Measurements from ENCODE around the gene CD109. TPM values are rescaled to one million over a fixed set of nuclear protein-coding genes. Genes with fewer than 3 reads are reported as not detected.
"Not testable (repeated sequence)": the region's sequence is repeated elsewhere in the genome, so short reads cannot be mapped to it uniquely, and the experiment has no call there.

CD109 gene
- total RNA-seq, 3 donors from 2014 or later = 1.7 to 9.1 (median 4.4) TPM

DNA sequence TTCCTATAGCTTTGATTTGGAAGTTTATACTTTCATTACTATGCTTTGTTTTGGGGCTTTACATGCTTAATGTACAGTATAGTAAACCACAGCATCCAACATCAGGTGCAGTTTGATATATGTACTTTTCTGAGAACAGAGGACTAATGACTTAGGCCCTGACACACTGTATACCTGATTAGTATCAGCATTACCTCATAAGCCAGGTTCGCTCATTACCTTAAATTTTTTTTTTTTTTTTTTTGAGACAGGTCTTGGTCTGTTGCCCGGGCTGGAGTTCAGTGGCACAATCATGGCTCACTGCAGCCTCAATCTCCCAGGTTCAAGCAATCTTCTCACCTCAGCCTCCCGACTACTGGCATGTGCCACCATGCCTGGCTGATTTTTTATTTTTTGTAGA, 28.4 kb downstream of the CD109 start:
- TF ChIP-seq, protein P1, sequence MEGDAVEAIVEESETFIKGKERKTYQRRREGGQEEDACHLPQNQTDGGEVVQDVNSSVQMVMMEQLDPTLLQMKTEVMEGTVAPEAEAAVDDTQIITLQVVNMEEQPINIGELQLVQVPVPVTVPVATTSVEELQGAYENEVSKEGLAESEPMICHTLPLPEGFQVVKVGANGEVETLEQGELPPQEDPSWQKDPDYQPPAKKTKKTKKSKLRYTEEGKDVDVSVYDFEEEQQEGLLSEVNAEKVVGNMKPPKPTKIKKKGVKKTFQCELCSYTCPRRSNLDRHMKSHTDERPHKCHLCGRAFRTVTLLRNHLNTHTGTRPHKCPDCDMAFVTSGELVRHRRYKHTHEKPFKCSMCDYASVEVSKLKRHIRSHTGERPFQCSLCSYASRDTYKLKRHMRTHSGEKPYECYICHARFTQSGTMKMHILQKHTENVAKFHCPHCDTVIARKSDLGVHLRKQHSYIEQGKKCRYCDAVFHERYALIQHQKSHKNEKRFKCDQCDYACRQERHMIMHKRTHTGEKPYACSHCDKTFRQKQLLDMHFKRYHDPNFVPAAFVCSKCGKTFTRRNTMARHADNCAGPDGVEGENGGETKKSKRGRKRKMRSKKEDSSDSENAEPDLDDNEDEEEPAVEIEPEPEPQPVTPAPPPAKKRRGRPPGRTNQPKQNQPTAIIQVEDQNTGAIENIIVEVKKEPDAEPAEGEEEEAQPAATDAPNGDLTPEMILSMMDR (IDR thresholded peaks at IDR 0.05) = no peak
- no peaks in the 10 kb centered on the region for H3K4me1 ChIP-seq (ENCODE audit: low read depth)
- H3K36me3 ChIP-seq (ENCODE audit: low read depth) = no peaks in the 10 kb centered on the region
- no peak for ATAC-seq
- H3K9me3 ChIP-seq = no peaks in the 10 kb centered on the region
- no peak overlapping the region for H3K4me3 ChIP-seq
- no peak for DNase-seq
- intact Hi-C loops (cut with DNase I, micrococcal nuclease) = no loop called here

DNA sequence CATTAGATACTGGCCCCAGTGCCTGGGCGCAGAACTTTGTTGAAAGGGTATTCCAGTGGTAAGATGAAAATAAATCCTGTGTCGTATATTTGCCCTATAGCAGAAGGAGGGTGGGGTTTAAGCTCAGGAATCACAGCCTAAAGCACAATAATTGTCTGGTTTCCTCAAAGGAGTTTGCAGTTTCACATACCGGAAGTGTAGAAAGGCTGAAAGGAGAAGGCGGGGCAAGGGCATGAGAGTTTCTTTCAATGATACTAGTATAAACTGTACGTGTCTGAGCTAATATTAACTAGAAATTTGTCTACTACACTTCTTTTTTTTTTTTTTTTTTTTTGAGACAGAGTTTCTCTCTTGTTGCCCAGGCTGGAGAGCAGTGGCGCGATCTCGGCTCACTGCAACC, 29.2 kb downstream of the CD109 start:
- H3K4me1 ChIP-seq (ENCODE audit: low read depth); H3K9me3 ChIP-seq; H3K36me3 ChIP-seq (ENCODE audit: low read depth); H3K4me3 ChIP-seq; intact Hi-C loops (cut with DNase I, micrococcal nuclease): not testable (repeated sequence)
- DNase-seq (peak in 1 of 3 donors; percentile 57), ATAC-seq (peak; percentile 84)

DNA sequence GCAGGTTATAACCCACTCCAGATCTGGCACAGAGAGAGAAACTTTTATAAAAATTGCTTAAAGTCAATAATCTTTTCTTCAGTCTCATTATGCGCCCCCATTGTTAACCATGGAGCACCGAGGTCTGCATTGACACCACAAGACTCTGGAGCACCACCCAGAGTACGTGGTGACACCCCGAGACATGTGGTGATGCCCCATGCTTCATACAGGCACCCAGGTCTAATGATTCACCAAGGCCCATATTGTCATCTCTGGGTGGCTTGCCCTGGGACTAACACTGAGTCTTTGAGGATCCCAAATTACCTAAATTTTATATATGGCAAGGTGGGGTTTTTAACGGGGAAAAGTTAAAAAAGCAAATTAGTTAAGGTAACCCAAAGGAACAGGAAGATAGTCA, 31.1 kb downstream of the CD109 start:
- DNase-seq (no peak), ATAC-seq (no peak)
- no peaks in the 10 kb centered on the region for H3K36me3 ChIP-seq (ENCODE audit: low read depth)
- H3K4me1 ChIP-seq (ENCODE audit: low read depth) = no peaks in the 10 kb centered on the region
- TF ChIP-seq, protein P1 (IDR thresholded peaks at IDR 0.05) = no peak
- intact Hi-C loops (cut with DNase I, micrococcal nuclease) = no loop called here
- H3K4me3 ChIP-seq = no peak overlapping the region
- H3K9me3 ChIP-seq = no peaks in the 10 kb centered on the region

DNA sequence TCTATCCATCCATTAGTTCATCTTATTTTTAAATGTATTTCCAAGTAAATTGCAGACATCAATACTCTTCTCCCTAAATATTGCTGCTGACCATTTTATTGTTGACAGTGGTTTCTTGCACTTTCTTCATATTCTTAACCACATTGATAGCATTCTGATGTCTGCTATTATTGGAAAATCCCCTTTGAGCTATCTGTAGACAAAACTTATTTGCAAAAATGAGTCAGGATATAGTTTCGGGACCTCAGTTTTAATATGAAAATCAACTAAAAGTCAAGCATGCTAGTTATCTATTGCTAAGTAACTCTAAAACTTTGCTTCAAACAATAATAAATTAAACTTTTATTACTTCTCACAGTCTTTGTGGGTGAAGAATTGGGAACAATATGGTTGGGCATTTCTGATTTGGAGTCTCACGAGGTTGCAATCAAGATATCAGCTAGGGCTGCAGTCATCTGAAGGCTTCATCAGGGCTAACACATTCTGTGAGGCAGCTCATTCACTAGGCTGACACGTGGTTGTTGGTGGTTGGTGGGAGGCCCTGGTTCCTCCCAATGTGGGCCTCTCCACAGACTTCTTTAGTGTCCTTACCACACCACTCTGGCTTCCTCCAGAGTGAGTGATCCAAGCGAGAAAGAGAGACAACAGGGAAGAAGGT, 32.7 kb downstream of the CD109 start:
- ATAC-seq (no peak), DNase-seq (no peak)
- H3K36me3 ChIP-seq (ENCODE audit: low read depth) = no peaks in the 10 kb centered on the region
- no peaks in the 10 kb centered on the region for H3K9me3 ChIP-seq
- intact Hi-C loops (cut with DNase I, micrococcal nuclease) = no loop called here
- H3K4me1 ChIP-seq (ENCODE audit: low read depth) = no peaks in the 10 kb centered on the region
- TF ChIP-seq, protein P1 (IDR thresholded peaks at IDR 0.05) = no peak
- H3K4me3 ChIP-seq = no peak overlapping the region

DNA sequence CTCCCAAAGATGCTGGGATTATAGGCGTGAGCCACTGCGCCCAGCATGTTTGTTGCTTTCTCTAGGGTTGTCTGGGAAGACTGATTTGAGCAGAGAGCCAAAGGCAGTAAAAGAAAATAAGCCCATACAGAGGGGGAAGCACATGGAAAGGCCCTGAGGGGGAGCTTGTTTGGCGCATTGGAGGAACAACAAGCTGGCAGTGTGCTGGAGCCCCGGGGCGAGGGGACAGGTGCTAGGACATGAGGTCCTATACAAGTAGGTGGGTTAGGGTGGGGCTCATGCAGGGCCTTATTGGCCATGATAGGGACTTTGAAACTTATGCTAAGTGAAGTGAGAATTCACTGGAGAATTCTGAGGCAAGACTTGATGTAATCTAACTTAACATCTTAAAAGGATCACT, 35.3 kb downstream of the CD109 start:
- ATAC-seq = no peak
- TF ChIP-seq, protein P1 (IDR thresholded peaks at IDR 0.05) = no peak
- Histone ChIP-seq H3K36me3 (ENCODE audit: low read depth) (no peaks in the 10 kb centered on the region), H3K4me3 (no peak overlapping the region), H3K9me3 (no peaks in the 10 kb centered on the region), H3K4me1 (ENCODE audit: low read depth) (no peaks in the 10 kb centered on the region)
- no peak for DNase-seq
- intact Hi-C loops (cut with DNase I, micrococcal nuclease) = loop anchor here in 1 of 2 donors (5.0 to 10.0 kb wide), 2 partner anchors 54 to 1484 kb away; no protein-coding TSS in a partner anchor

DNA sequence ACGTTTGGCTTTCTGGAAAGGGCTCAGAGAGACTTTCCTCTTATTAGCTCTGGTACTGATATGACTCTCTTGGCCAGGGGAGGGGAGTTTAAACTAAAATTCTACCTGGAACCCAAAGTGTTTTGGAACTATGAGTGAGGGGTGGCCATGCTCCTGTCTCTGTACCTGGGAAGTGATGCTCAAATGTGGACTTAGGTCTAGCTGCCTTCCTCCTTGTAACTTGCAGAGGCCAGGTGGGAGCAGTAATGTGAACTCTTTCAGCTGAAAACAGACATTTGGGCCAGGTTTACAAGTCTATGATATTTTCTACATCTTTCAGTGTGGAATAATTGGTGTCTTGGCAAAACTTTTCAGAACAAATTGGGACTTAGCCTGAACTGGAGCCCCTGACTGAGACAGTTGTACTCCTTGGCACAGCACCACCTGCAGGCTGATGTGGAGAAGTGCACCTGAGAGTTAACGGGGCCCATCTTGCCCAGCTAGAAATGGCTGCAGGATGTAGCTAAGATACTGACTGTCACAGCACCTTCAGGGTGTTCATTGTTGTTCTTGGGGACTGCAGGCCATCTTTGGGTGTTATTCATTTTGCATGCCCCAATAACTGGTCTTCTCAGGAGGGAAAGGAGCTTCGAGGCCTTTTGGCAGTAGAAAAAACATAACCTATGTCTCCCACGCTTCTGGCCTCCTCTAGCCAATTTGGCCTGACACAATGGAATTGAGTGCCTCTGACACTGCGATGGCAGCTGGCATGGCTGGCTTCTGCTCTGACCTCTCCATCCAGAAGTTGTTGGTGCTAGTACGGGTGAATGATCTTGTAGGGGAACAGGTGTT, 37.1 kb downstream of the CD109 start:
- H3K4me3 ChIP-seq = no peak overlapping the region
- peak in 2 of 3 donors; percentile 55 to 61 for DNase-seq
- ATAC-seq = peak; percentile 93
- TF ChIP-seq, protein P1 (IDR thresholded peaks at IDR 0.05) = peak; percentile 83
- no peaks in the 10 kb centered on the region for H3K36me3 ChIP-seq (ENCODE audit: low read depth)
- H3K4me1 ChIP-seq (ENCODE audit: low read depth) = no peaks in the 10 kb centered on the region
- no peaks in the 10 kb centered on the region for H3K9me3 ChIP-seq
- intact Hi-C loops (cut with DNase I, micrococcal nuclease) = loop anchor here in 1 of 2 donors (5.0 to 10.0 kb wide), 2 partner anchors 56 to 1482 kb away; no protein-coding TSS in a partner anchor

Data from mucosa of descending colon (tissue), 3 donors.